NCI-H82 treated with DMSO at 0.1 percent for 48 hours (cell line): ENCODE data around the gene KIRREL3.

Experiments
- DNase-seq: peaks from one replicate; lab custom pipeline; 2025; ENCODE audit not compliant: unreplicated experiment; lab: John Stamatoyannopoulos, UW

KIRREL3 gene

GRCh38 chr11:126646701-126647557 lies 353.6 kb downstream of the KIRREL3 start:
- no peak for DNase-seq

GRCh38 chr11:126645186-126645585 lies 355.4 kb downstream of the KIRREL3 start:
- no peak for DNase-seq

- DNase-seq, result peak; percentile 11
Observed at GRCh38 chr11:126640186-126640585, 360.4 kb downstream of the KIRREL3 start.

DNA sequence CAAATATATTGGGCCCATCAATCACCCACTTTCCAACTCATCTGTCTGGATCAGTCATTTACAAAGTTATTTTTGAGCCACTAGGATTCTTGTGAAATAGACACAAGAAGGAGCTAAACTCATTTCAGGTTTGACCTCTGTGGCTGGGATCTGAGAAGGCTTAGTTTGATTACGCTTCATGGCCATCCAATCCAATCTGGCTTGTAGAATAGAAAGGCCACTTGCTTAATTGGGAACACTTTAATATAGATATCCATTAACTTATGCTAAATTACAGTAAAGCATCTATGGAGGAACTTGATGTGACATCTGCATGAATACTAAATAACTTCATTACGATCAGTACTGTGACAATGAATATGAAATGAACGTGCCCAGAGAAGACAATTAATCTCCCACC lies 360.9 kb downstream of the KIRREL3 start:
- no peak for DNase-seq

GRCh38 chr11:126638648-126639047 lies 361.9 kb downstream of the KIRREL3 start:
- DNase-seq, result peak; percentile 76

- DNase-seq, result no peak
Observed at GRCh38 chr11:126637795-126638175, 362.8 kb downstream of the KIRREL3 start.

DNA sequence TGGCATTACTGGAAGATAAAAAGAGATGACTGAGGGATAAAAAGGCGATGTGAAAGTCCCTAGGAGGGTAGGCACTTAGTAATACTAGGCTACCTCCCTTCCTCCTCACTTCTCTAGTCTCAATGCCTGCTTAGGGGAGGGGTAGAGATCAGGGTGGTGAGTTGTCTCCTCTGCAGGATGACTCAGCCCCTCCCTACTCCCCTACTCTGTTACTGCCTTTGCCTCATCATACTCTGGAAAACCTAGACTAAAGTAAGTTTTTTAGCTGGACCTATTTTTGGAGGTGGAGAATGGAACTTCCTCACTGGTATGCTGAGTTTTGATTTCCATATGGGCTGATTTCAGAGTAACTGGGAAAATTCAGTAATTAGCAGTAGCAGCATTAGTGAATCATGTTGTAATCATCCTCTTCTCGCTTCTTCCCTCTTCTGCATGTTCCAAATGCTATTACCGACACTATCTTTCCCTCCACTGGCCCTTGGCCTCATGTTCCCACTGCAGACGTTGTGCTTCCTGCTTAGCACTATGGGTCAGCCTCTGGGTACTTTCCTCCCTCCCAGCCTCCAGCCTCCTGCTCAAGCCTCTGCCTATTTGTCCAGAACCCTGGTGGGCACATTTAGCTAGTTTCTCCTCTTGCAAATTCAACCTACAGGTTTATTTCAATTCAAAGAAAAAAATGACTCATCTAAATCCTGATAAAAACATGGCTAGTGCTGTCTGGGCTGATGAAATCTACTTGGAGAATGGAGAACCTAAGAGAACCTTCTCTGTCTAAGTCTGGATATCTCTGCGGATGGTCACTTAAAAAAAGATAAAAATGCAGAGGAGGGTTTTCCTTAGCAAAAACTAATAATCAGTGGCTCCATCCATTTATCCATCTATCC lies 363.4 kb downstream of the KIRREL3 start:
- DNase-seq, result no peak

DNA sequence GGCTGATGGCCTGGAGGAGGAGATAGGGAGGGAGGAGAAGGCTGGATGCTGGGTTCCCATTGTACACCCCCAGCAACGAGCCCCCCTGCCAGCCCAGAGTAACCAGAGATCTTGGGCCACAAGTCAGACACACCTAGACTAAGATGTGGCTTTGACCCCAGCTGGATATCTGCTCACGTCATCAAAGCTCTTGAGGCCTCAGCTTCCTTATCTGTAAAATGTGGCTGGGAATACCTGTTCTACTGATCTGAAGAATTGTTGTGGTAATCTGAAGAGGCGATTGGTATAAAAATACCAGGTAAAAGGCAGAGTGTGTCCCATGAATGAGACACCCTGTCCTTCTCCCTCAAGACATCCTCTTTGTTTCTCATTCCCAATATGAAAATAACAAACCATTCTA lies 365.1 kb downstream of the KIRREL3 start:
- DNase-seq, result no peak

- no peak for DNase-seq
Observed at GRCh38 chr11:126634963-126635362, 365.6 kb downstream of the KIRREL3 start.

- no peak for DNase-seq
Observed at GRCh38 chr11:126633330-126633729, 367.2 kb downstream of the KIRREL3 start.

DNA sequence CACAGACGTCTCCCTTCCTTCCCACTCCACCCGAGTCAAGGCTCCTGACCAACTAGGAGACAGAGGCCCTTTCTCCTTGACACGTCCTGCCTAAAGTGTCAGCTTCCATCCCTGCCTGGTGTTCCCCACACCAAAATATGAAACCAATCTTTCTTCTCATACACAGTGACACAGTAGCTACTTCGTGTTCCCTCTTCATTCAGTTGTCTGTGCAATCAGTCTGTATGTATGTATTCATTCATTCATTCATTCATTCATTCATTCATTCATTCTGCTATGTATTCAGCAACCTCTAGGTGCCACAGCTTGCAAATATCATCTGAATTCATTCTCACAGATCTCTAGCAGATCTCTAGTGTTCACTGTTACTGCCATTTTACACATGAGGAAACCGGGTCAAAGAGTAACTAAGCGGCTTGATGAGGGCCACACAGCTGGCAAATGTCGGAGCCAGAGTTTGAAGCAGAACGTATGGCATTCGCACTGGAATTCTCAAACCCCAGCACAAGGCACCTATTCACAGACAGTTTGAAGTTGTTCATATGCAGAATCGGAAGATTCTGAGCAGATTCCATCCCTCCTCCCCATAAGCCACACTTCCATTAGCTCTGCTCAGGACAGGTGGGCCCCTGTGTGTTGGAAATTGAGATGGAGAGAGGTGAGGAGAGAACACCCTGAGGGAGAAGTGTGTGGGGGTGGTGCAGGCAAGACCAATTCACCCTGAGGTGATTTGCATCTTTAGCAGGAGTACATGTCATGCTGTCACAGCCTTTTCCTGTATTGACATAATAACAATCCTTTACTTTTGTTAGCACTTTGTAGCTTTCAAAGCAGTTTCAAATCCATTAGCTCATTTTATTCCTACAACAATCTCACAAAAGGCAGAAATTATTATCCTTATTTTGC lies 369.4 kb downstream of the KIRREL3 start:
- DNase-seq, result no peak

- no peak for DNase-seq
Observed at GRCh38 chr11:126630488-126630887, 370.1 kb downstream of the KIRREL3 start.

DNA sequence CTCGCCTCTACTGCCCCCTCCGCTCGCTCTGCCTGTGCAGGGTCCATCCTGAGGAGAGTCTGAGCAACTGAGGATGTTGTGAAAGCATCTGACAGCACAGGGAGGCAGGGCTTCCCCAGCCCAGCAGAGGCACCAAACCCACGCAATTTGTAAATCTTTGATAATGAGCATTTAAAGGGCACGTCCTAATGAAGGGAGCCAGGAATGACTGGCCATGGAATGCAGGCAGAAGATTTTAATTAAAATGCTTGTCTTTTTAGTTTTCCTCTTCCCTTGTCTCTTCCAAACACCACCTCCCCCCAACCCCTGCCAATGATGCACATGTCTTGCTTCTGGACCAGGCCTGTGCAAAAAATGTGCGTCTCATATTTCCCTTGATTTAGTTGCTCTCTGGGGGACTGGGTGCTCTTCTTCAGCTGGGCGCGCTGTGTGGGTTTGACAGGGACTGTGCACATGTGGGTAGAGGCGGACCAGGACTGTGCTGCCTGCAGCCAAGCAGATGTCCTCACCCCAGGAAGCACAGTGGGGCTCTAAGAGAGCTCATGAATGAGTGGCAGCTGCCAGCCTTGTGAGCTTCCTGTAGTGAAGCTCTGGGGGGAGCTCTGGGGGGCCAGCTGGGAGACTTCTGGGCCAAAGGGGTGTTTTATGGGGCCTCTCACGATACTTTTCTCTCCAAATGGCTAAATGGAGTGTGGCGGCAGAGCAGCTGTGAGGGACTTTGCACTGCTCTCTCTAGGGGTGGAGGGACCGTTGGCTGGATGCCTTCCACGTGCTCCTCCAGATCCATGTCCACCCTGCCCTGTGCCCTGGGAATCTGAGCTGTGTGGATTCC lies 371.6 kb downstream of the KIRREL3 start:
- no peak for DNase-seq

- DNase-seq, result no peak
Observed at GRCh38 chr11:126628450-126628789, 372.1 kb downstream of the KIRREL3 start.

- DNase-seq, result no peak
Observed at GRCh38 chr11:126627421-126627820, 373.1 kb downstream of the KIRREL3 start.

- DNase-seq, result no peak
Observed at GRCh38 chr11:126624506-126624905, 376.1 kb downstream of the KIRREL3 start.

DNA sequence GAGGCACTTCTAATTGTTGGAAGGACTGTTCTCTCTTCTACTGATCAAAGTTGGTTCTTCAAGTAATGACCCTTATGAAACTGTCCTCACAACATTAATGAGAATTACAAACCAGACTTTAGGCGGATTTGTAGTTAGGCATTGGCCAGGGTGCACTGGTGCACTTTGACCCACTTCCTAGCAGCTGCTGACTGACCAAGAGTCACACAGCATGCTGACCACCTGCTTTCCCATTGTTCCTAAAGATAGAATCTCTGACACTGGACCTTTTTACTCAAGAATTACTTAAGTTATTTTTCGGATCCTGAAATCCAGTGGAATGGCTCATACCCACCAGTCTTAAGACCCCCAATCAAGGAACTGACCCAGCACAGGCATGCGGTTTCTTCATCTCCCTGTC lies 381.1 kb downstream of the KIRREL3 start:
- no peak for DNase-seq

DNA sequence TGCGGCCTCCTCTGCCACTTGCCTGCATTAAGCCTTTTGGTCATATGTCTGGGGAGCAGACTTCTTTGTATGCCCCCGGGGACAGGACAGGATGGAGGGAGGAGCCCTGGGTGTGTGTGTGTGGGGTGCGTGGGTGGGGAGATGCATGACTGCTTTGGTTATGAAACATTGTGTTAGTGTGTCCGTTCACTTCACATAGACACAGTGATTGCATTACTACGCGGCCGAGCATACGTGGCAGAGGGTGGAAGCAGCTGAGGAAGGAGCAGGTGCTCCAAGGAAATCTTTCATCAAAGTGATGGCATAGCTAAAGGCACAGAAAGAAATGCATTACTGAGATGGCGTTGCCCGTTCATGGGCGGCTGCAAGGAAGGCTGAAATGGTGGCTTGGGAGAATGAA lies 384.7 kb downstream of the KIRREL3 start:
- no peak for DNase-seq

DNA sequence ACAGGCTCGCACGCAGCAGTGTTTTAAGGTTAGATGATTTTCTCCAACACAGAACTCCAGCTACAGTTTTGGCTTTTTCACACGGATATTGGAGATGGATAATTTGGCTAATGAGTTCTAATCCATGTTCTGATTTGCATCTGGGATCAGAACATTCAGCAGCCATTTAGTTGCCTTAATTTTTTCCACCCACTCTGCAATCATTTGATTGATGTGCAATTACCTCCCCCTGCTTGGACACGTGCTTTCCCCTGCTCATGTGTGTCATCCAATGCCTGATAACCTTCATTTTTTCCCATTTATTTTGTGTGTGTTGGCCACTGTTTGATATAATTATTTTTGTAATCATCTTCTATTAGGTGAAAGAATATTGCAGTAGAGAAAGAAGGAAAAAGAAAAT lies 387.3 kb downstream of the KIRREL3 start:
- DNase-seq, result no peak

GRCh38 chr11:126612671-126613070 lies 387.9 kb downstream of the KIRREL3 start:
- no peak for DNase-seq
